ENCODE results near the gene OR10W1.

DNA sequence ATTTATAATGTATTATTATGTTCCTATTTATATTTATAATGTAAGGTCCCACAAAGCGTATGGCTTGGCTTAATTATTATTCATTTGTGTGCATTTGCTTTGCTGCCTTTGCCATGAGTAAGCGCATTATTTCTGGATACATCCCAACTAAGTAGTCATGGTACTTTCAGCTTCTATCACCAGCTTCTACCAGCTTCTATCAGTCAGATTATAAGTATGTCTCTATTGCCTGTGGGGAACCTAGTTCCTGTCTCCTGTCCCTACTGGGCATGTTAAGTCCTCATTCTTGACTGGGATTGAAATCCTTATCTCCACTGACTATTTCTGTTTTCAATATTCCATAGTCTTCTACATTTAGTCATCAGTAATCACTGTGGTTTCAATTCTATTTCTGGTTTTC, 33.5 kb upstream of the OR10W1 start:
- TF ChIP-seq, protein P1, sequence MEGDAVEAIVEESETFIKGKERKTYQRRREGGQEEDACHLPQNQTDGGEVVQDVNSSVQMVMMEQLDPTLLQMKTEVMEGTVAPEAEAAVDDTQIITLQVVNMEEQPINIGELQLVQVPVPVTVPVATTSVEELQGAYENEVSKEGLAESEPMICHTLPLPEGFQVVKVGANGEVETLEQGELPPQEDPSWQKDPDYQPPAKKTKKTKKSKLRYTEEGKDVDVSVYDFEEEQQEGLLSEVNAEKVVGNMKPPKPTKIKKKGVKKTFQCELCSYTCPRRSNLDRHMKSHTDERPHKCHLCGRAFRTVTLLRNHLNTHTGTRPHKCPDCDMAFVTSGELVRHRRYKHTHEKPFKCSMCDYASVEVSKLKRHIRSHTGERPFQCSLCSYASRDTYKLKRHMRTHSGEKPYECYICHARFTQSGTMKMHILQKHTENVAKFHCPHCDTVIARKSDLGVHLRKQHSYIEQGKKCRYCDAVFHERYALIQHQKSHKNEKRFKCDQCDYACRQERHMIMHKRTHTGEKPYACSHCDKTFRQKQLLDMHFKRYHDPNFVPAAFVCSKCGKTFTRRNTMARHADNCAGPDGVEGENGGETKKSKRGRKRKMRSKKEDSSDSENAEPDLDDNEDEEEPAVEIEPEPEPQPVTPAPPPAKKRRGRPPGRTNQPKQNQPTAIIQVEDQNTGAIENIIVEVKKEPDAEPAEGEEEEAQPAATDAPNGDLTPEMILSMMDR (IDR thresholded peaks at IDR 0.05), result no peak
- no peak for TF ChIP-seq POLR2A (IDR thresholded peaks at IDR 0.05)
